ENCODE data around the gene CERS2. TPM values are rescaled to one million over a fixed set of nuclear protein-coding genes. Genes with fewer than 3 reads are reported as not detected.

CERS2 gene
- total RNA-seq, 4 donors from 2014 or later, result 18.2 to 72.7 (median 45.4) TPM

DNA sequence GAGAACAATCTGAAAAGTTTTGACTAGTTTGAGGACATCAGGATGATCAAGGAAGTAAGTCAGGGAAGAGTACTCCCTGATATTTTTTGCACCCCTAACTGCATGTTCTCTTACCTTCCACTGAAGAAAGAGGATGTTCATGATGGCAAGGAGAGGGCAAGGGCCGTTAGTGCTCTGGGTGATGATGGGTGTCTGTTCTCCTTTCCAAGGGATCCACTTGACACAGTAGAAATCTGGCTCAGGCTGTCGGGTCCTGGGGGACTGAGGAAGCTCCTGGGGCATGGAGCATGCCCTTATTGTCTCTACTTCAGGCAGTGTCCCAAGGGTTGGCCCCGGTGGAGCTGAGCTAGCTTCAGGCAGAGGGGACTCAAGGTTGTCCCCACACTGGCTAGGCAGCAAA, 27.4 kb upstream of the CERS2 start:
- no peak for DNase-seq
- no peaks in the 10 kb centered on the region for H3K9me3 ChIP-seq
- H3K27ac ChIP-seq, result no peak overlapping the region
- no peaks in the 10 kb centered on the region for H3K27me3 ChIP-seq
- peaks cover 33 to 49% (median 37%) of the 10 kb centered on the region in 3 donors for H3K4me1 ChIP-seq
- peaks cover 24 to 61% (median 24%) of the 10 kb centered on the region in 3 donors for H3K36me3 ChIP-seq
- H3K4me3 ChIP-seq, result no peak overlapping the region
- TF ChIP-seq CTCF (IDR thresholded peaks at IDR 0.05) (no peak), POLR2A (IDR thresholded peaks at IDR 0.05) (no peak)
- WGBS, 2 donors, result 69 to 81% methylated on average over 2 to 3 of the region's 3 CpGs
- intact Hi-C loops (cut with DNase I), result no loop called here

DNA sequence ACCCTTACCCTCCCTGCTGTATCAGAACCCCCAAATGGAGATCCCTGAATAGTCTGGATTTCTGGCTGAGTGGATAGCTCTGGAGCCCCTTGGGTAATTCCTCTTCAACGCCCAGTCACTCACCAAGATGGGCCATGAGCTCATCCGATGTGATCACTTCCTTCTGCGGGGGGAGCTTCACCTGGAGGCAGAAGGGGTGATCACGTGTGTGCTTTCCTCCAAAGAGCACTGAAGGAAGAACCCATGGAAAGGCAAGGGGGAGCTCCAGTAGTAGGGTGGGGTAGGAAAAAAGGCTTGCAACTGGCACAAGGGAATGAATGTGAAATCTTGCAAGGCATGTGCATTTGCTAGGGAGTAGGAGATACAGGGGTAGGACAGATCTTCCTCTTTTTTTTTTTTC, 27.0 kb upstream of the CERS2 start:
- H3K4me1 ChIP-seq, result peaks cover 31 to 45% (median 33%) of the 10 kb centered on the region in 3 donors
- H3K4me3 ChIP-seq, result no peak overlapping the region
- no peak overlapping the region for H3K27ac ChIP-seq
- intact Hi-C loops (cut with DNase I), result no loop called here
- DNase-seq, result no peak
- H3K27me3 ChIP-seq, result no peaks in the 10 kb centered on the region
- 78 to 92% methylated on average over 2 to 4 of the region's 4 CpGs for WGBS, 2 donors
- peaks cover 28 to 65% (median 28%) of the 10 kb centered on the region in 3 donors for H3K36me3 ChIP-seq
- no peaks in the 10 kb centered on the region for H3K9me3 ChIP-seq
- TF ChIP-seq POLR2A (IDR thresholded peaks at IDR 0.05) (no peak), CTCF (IDR thresholded peaks at IDR 0.05) (no peak)

DNA sequence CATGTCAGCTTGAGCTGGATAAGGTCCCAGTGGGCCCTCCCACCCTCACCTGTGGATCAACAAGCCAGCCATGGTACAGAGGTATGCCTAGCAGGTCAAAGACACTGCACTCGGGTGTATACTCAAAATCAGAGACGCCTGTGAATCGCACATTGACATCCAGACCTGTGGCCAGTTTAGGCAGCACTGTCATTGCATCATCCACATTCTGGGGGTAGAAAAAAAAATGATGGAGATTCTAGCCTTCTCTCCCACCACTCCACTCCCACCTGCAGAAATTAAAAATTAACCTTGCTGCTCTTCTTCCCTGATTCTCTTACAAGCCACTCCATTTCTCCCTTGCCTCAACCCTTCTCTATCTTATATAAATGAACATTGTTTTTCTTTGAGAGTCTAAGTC, 25.8 kb upstream of the CERS2 start:
- TF ChIP-seq CTCF (IDR thresholded peaks at IDR 0.05) (no peak), POLR2A (IDR thresholded peaks at IDR 0.05) (no peak)
- H3K27me3 ChIP-seq, result no peaks in the 10 kb centered on the region
- WGBS, 2 donors, result 93 to 96% methylated on average over 3 of the region's 3 CpGs
- no peaks in the 10 kb centered on the region for H3K9me3 ChIP-seq
- H3K4me3 ChIP-seq, result no peak overlapping the region
- intact Hi-C loops (cut with DNase I), result no loop called here
- H3K27ac ChIP-seq, result no peak overlapping the region
- DNase-seq, result no peak
- peaks cover 32 to 45% (median 36%) of the 10 kb centered on the region in 3 donors for H3K4me1 ChIP-seq
- H3K36me3 ChIP-seq, result peaks cover 28 to 72% (median 28%) of the 10 kb centered on the region in 3 donors

DNA sequence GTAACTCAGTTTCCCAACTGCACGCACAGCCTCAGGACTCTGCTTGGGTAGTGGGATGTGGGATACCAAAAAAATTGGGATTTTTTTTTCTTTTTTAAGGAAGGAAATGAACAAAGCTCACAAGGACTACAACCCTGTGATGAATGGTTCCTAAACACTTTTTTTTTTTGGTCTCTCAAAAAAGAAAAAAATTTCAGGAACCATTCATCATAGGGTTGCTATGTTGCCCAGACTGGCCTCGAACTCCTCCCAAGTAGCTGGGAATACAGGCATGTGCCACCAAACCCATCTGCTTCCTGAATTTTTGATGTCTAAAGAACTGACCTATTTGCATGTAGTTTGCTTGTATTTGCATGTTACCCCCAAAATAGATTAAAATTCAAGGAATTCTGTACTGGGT, 25.3 kb upstream of the CERS2 start:
- intact Hi-C loops (cut with DNase I), result no loop called here
- H3K36me3 ChIP-seq, result peaks cover 28 to 77% (median 28%) of the 10 kb centered on the region in 3 donors
- H3K4me3 ChIP-seq, result no peak overlapping the region
- no peak for TF ChIP-seq POLR2A (IDR thresholded peaks at IDR 0.05)
- TF ChIP-seq CTCF (IDR thresholded peaks at IDR 0.05), result no peak
- WGBS, 2 donors, result 84 to 92% methylated on average over 2 of the region's 2 CpGs
- no peak for DNase-seq
- no peaks in the 10 kb centered on the region for H3K27me3 ChIP-seq
- no peaks in the 10 kb centered on the region for H3K9me3 ChIP-seq
- H3K27ac ChIP-seq, result no peak overlapping the region
- peaks cover 28 to 41% (median 31%) of the 10 kb centered on the region in 3 donors for H3K4me1 ChIP-seq

- H3K9me3 ChIP-seq, result no peaks in the 10 kb centered on the region
- intact Hi-C loops (cut with DNase I), result no loop called here
- no peak overlapping the region for H3K27ac ChIP-seq
- H3K27me3 ChIP-seq, result no peaks in the 10 kb centered on the region
- TF ChIP-seq CTCF (IDR thresholded peaks at IDR 0.05), result no peak
- no peak for TF ChIP-seq POLR2A (IDR thresholded peaks at IDR 0.05)
- no peak for DNase-seq
- H3K4me3 ChIP-seq, result no peak overlapping the region
- peaks cover 24 to 33% (median 27%) of the 10 kb centered on the region in 3 donors for H3K4me1 ChIP-seq
- H3K36me3 ChIP-seq, result peaks cover 28 to 84% (median 28%) of the 10 kb centered on the region in 3 donors
- WGBS, 2 donors, result 69 to 77% methylated on average over 10 to 12 of the region's 17 CpGs
Observed at GRCh38 chr1:150999051-150999674, 24.5 kb upstream of the CERS2 start.

Data from esophagus squamous epithelium (tissue), 5 donors.